GM12872 (cell line): ENCODE data around the gene C1QA.

Source experiments
- CTCF ChIP-seq: IDR thresholded peaks from 3 replicates; pipeline ENCODE4 v1.5.1; 2011; ENCODE audit warnings: low read depth, mild to moderate bottlenecking, low read length, moderate library complexity; ENCODE audit not compliant: insufficient read depth

Gene C1QA

DNA sequence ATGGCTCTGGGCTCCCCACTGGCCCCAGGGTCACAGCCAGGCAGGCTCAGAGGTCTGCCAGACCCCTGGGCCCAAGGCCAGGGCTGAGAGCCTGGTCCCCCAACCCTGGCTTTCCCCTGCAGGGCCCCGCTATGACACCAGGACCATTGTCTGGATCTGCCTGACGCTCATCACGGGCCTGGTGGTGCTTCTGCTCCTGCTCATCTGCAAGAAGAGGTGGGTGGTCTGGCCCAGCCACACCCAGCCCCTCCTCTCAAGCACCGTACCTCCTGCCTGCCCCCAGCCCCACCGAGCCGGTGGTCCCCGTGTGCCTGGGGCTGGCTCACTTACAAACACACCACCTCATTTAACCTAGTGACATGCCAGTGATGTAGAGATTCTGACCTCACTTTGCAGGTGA is 41.3 kb upstream of the C1QA start:
- TF ChIP-seq CTCF, result no peak

- no peak for TF ChIP-seq CTCF
Measured at GRCh38 chr1:22597301-22597965, 39.0 kb upstream of the C1QA start.

DNA sequence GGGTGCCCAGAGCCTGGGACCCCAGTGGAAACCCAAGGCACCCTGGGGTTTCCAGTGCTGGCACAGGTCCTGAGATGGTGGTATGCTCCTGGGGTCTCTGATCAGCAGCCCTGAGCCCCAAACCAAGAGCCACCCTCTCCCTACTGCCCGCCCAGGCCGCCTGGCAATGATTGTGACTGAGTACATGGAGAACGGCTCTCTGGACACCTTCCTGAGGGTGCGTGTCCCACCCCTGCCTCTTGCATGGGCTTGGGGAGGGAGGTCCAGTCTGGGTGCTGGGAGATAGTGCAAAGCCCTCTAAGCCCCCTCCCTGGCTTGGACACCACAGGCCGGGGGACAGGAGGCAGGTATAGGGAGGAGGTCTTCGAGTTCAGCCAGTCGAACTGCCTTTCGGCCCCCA is 38.4 kb upstream of the C1QA start:
- no peak for TF ChIP-seq CTCF

- no peak for TF ChIP-seq CTCF
Measured at GRCh38 chr1:22598736-22599135, 37.7 kb upstream of the C1QA start.

DNA sequence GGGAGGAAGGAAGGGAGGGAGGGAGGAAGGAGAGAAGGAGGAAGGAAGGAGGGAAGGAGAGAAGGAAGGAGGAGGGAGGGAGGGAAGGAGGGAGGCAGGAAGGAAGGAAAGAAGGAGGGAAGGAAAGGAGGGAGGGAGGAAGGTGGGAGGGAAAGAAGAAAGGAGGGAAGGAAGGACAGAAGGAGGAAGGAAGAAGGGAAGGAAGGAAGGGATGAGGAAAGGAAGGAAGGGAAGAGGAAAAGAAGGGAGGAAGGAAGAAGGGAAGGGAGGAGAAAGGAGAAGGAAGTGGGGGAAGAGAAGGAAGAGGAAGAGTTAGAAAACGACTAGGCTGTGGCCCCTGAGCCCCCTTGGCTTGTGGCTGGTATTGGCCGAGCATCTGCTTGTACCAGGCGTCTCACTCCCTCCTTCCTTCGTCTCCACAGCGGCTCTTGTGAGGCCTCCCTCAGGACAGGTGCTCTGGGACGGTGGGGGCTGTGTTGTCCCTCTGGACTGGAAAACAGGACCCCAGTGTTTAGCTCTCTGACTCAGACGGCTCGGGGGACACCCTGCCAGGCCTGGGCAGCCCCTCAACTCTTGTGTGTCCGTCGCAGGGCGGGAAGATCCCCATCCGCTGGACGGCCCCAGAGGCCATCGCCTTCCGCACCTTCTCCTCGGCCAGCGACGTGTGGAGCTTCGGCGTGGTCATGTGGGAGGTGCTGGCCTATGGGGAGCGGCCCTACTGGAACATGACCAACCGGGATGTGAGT is 36.2 kb upstream of the C1QA start:
- TF ChIP-seq CTCF, result no peak

DNA sequence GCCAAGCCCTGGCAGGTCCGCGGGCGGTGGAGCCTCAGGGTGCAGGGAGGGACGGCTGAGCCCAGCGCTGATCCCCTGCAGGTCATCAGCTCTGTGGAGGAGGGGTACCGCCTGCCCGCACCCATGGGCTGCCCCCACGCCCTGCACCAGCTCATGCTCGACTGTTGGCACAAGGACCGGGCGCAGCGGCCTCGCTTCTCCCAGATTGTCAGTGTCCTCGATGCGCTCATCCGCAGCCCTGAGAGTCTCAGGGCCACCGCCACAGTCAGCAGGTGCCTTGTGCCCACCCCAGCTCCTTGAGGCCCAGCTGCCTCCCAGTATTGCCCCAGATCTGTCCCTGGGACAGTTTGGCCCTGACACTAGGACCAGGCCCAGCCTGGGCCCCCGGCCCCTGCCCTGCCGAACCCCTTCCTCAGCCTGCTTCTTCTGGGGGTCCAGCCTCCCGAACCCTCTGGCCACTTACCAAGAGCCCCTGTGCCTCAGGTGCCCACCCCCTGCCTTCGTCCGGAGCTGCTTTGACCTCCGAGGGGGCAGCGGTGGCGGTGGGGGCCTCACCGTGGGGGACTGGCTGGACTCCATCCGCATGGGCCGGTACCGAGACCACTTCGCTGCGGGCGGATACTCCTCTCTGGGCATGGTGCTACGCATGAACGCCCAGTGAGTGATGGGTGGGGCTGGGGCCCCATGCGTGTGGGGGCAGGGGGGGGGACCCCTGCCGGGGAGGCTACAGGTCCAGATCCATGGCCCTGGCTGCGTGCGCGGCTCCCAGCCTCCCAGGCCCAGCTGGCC is 35.4 kb upstream of the C1QA start:
- TF ChIP-seq CTCF, result no peak

- no peak for TF ChIP-seq CTCF
Measured at GRCh38 chr1:22601610-22602009, 34.8 kb upstream of the C1QA start.
